RWPE2 (cell line): ENCODE measurements around the gene BEND7.

Source experiments
- ATAC-seq: fragments of 200-7000 bp; cut with Tn5 transposase; 3 replicates; pipeline ENCODE4 v1.9.1; 2021; ENCODE audit warnings: low read depth
- DNase-seq: peaks from one replicate; pipeline ENCODE4 v3.0.0-alpha.2; 2020; ENCODE audit warnings: low spot score
- H3K27ac ChIP-seq: fragments of 450-650 bp; 2 replicates; pipeline ENCODE4 v1.5.1; 2017; ENCODE audit warnings: mild to moderate bottlenecking; ENCODE audit not compliant: poor library complexity, severe bottlenecking
- H3K27me3 ChIP-seq: fragments of 250-450 bp; sonication (Bioruptor Pico); 2 replicates; pipeline ENCODE4 v1.5.1; 2021; ENCODE audit warnings: mild to moderate bottlenecking, moderate library complexity; ENCODE audit not compliant: insufficient read depth, poor library complexity, severe bottlenecking
- H3K36me3 ChIP-seq: fragments of 250-450 bp; sonication (Bioruptor Pico); 2 replicates; pipeline ENCODE4 v1.5.1; 2020; ENCODE audit warnings: low read depth, mild to moderate bottlenecking, moderate library complexity
- H3K4me1 ChIP-seq: fragments of 250-450 bp; sonication (Bioruptor Pico); 2 replicates; pipeline ENCODE4 v1.5.1; 2021; ENCODE audit warnings: mild to moderate bottlenecking, moderate library complexity; ENCODE audit not compliant: insufficient read depth, poor library complexity, severe bottlenecking
- H3K4me3 ChIP-seq: fragments of 250-450 bp; sonication (Bioruptor Pico); 2 replicates; pipeline ENCODE4 v1.5.1; 2021; ENCODE audit warnings: mild to moderate bottlenecking, moderate library complexity; ENCODE audit not compliant: severe bottlenecking
- H3K9me3 ChIP-seq: fragments of 250-450 bp; sonication (Bioruptor Pico); 2 replicates; pipeline ENCODE4 v1.5.1; 2021; ENCODE audit warnings: mild to moderate bottlenecking, moderate library complexity; ENCODE audit not compliant: severe bottlenecking
- TF ChIP-seq, protein P1 (sequence below): fragments of 450-650 bp; IDR thresholded peaks from one replicate; pipeline ENCODE4 v1.5.1; 2017; ENCODE audit warnings: mild to moderate bottlenecking, moderate library complexity; ENCODE audit not compliant: poor library complexity, severe bottlenecking

The BEND7 gene

GRCh38 chr10:13503745-13504463 is 24.9 kb downstream of the BEND7 start:
- DNase-seq (no peak), ATAC-seq (no peak; the same call in 2 of the 3 replicates)
- Histone ChIP-seq H3K4me1 (no peaks in the 10 kb centered on the region), H3K4me3 (no peak overlapping the region), H3K27ac (no peak overlapping the region), H3K36me3 (no peaks in the 10 kb centered on the region), H3K27me3 (no peaks in the 10 kb centered on the region), H3K9me3 (no peaks in the 10 kb centered on the region)
- TF ChIP-seq, protein P1, sequence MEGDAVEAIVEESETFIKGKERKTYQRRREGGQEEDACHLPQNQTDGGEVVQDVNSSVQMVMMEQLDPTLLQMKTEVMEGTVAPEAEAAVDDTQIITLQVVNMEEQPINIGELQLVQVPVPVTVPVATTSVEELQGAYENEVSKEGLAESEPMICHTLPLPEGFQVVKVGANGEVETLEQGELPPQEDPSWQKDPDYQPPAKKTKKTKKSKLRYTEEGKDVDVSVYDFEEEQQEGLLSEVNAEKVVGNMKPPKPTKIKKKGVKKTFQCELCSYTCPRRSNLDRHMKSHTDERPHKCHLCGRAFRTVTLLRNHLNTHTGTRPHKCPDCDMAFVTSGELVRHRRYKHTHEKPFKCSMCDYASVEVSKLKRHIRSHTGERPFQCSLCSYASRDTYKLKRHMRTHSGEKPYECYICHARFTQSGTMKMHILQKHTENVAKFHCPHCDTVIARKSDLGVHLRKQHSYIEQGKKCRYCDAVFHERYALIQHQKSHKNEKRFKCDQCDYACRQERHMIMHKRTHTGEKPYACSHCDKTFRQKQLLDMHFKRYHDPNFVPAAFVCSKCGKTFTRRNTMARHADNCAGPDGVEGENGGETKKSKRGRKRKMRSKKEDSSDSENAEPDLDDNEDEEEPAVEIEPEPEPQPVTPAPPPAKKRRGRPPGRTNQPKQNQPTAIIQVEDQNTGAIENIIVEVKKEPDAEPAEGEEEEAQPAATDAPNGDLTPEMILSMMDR: no peak

DNA sequence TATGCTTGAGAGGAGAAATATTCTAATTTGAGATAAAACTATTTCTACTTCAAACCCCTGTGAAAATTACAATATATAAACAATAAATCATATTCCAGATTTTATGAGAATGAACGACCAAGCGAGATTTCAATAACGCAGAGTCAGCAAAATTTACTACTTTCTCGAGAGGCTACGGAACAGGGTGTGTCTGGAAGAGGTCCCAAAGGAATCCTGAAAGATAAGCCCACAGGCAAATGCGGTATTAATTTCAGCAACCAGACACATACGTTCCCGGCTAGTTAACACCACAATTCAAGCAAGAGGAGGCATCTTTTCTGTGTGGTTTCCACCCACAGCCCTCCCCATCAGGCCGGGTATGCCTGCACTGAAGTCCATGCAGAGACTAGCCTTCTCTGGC is 26.4 kb downstream of the BEND7 start:
- TF ChIP-seq, protein P1: no peak
- H3K27me3 ChIP-seq: no peaks in the 10 kb centered on the region
- no peaks in the 10 kb centered on the region for H3K9me3 ChIP-seq
- H3K4me3 ChIP-seq: no peak overlapping the region
- no peak overlapping the region for H3K27ac ChIP-seq
- no peaks in the 10 kb centered on the region for H3K36me3 ChIP-seq
- H3K4me1 ChIP-seq: no peaks in the 10 kb centered on the region
- no peak for ATAC-seq
- DNase-seq: no peak

- TF ChIP-seq, protein P1: no peak
- Histone ChIP-seq H3K27ac (no peak overlapping the region), H3K4me1 (no peaks in the 10 kb centered on the region), H3K27me3 (no peaks in the 10 kb centered on the region), H3K36me3 (no peaks in the 10 kb centered on the region), H3K9me3 (no peaks in the 10 kb centered on the region), H3K4me3 (no peak overlapping the region)
- DNase-seq (no peak), ATAC-seq (no peak)
These were observed 28.6 kb downstream of the BEND7 start for GRCh38 chr10:13500201-13500600.

DNA sequence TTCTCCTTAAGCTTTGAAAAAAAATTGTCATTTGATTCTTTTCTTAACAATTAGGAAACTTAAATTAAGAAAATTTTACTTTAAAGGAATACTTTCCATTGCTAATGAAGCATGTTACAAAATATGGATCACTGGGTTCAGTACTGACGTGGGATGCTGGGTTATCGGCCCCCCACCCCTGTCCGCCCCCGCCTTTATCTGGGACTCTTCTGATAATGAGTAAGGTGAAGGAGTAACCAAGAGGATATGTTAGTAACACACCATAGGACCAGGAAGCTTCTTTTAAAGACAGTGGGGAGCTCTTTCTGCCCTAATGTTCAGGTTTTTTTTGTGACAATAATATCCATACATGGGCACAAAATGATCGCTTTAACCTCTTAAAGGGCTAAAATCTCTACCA is 29.7 kb downstream of the BEND7 start:
- H3K27ac ChIP-seq: no peak overlapping the region
- ATAC-seq (no peak), DNase-seq (no peak)
- no peaks in the 10 kb centered on the region for H3K4me1 ChIP-seq
- H3K27me3 ChIP-seq: no peaks in the 10 kb centered on the region
- TF ChIP-seq, protein P1: no peak
- no peaks in the 10 kb centered on the region for H3K36me3 ChIP-seq
- no peak overlapping the region for H3K4me3 ChIP-seq
- H3K9me3 ChIP-seq: no peaks in the 10 kb centered on the region

DNA sequence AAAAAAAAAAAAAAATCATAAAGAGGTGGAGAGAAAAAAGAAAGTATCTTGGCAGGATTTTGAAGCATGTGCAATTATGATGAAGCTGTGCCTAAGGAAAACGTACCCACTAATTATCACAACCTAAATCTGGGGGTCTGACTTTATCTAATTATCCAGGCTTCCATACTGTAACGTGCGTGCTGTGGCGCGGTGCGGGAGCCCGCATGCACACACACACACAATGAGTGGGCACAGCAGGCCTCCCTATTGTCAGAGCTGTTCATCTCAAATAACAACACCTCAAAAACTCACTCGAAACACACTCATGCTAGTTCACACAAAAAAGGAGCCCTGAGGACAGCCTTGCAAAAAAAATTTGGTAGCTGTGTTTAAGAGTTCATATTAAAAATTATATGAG is 31.9 kb downstream of the BEND7 start:
- no peak for DNase-seq

More for the DNA sequence above, 31.9 kb downstream of the BEND7 start:
- Histone ChIP-seq H3K27ac (no peak overlapping the region), H3K4me1 (no peaks in the 10 kb centered on the region), H3K36me3 (peaks cover under 1% of the 10 kb centered on the region; the same call in 1 of the 2 replicates), H3K9me3 (no peaks in the 10 kb centered on the region), H3K4me3 (no peak overlapping the region), H3K27me3 (no peaks in the 10 kb centered on the region)
- TF ChIP-seq, protein P1: no peak
- no peak for ATAC-seq
